Mucosa of rectum (tissue), 2 donors: Measurements from ENCODE around the gene CHRNA3.
"Not testable (repeated sequence)": the region's sequence is repeated elsewhere in the genome, so short reads cannot be mapped to it uniquely, and the experiment has no call there.

ENCODE experiments used
- H3K27ac ChIP-seq, 2 donors: one replicate each; pipeline ENCODE4 v1.7.0; 2013; ENCODE audit warnings: inconsistent platforms in 2 of 2, low read depth in 2 of 2, low read length in 2 of 2
- H3K27me3 ChIP-seq, 2 donors: one replicate each; pipeline ENCODE4 v1.7.0; 2013; ENCODE audit warnings: low read length in 2 of 2; ENCODE audit not compliant: control insufficient read depth in 2 of 2, insufficient read depth in 2 of 2
- H3K36me3 ChIP-seq, 2 donors: one replicate each; pipeline ENCODE4 v1.7.0; 2013; ENCODE audit warnings: low read length in 2 of 2; ENCODE audit not compliant: control insufficient read depth in 2 of 2, insufficient read depth in 2 of 2
- H3K4me1 ChIP-seq, 2 donors: one replicate each; pipeline ENCODE4 v1.7.0; 2013; ENCODE audit warnings: low read length in 2 of 2, mild to moderate bottlenecking in 1 of 2; ENCODE audit not compliant: control insufficient read depth in 2 of 2, insufficient read depth in 2 of 2
- H3K4me3 ChIP-seq, 2 donors: one replicate each; pipeline ENCODE4 v1.7.0; 2013; ENCODE audit warnings: low read length in 2 of 2
- H3K9ac ChIP-seq, 2 donors: one replicate each; pipeline ENCODE4 v1.7.0; 2013; ENCODE audit warnings: low read length in 2 of 2, low read depth in 1 of 2, mild to moderate bottlenecking in 1 of 2
- H3K9me3 ChIP-seq, 2 donors: one replicate each; pipeline ENCODE4 v1.7.0; 2013; ENCODE audit warnings: low read length in 2 of 2; ENCODE audit not compliant: control insufficient read depth in 2 of 2
- donor health status: healthy.
- donor health status: Normal muscosa, but diverticular disease.

The CHRNA3 gene

GRCh38 chr15:78618490-78618934 is 2.3 kb downstream of the CHRNA3 start:
- H3K4me1 ChIP-seq, result no peaks in the 10 kb centered on the region
- peaks cover 15 to 33% of the 10 kb centered on the region in 2 donors for H3K27me3 ChIP-seq
- H3K9ac ChIP-seq, result no peak overlapping the region
- H3K4me3 ChIP-seq, result no peak overlapping the region
- H3K36me3 ChIP-seq, result no peaks in the 10 kb centered on the region
- H3K27ac ChIP-seq, result no peak overlapping the region
- H3K9me3 ChIP-seq, result no peaks in the 10 kb centered on the region

- Histone ChIP-seq H3K27me3 (peaks cover 15 to 30% of the 10 kb centered on the region in 2 donors), H3K36me3 (no peaks in the 10 kb centered on the region), H3K9me3 (no peaks in the 10 kb centered on the region), H3K27ac (no peak overlapping the region), H3K4me1 (no peaks in the 10 kb centered on the region), H3K4me3 (no peak overlapping the region), H3K9ac (no peak overlapping the region)
These were observed 2.7 kb downstream of the CHRNA3 start for GRCh38 chr15:78618064-78618463.

- H3K4me3 ChIP-seq, result no peak overlapping the region
- H3K9ac ChIP-seq, result no peak overlapping the region
- no peaks in the 10 kb centered on the region for H3K36me3 ChIP-seq
- no peak overlapping the region for H3K27ac ChIP-seq
- H3K27me3 ChIP-seq, result peaks cover 15 to 27% of the 10 kb centered on the region in 2 donors
- no peaks in the 10 kb centered on the region for H3K9me3 ChIP-seq
- no peaks in the 10 kb centered on the region for H3K4me1 ChIP-seq
These were observed 3.3 kb downstream of the CHRNA3 start for GRCh38 chr15:78617516-78617915.

GRCh38 chr15:78617076-78617475 is 3.7 kb downstream of the CHRNA3 start:
- no peaks in the 10 kb centered on the region for H3K36me3 ChIP-seq
- no peak overlapping the region for H3K4me3 ChIP-seq
- no peak overlapping the region for H3K27ac ChIP-seq
- peaks cover 14 to 23% of the 10 kb centered on the region in 2 donors for H3K27me3 ChIP-seq
- no peak overlapping the region for H3K9ac ChIP-seq
- no peaks in the 10 kb centered on the region for H3K9me3 ChIP-seq
- H3K4me1 ChIP-seq, result no peaks in the 10 kb centered on the region

- H3K9me3 ChIP-seq, result no peaks in the 10 kb centered on the region
- no peaks in the 10 kb centered on the region for H3K4me1 ChIP-seq
- peaks cover 10 to 19% of the 10 kb centered on the region in 2 donors for H3K27me3 ChIP-seq
- no peak overlapping the region for H3K27ac ChIP-seq
- no peak overlapping the region for H3K4me3 ChIP-seq
- H3K9ac ChIP-seq, result no peak overlapping the region
- H3K36me3 ChIP-seq, result no peaks in the 10 kb centered on the region
These were observed 4.3 kb downstream of the CHRNA3 start for GRCh38 chr15:78616506-78616905.

- Histone ChIP-seq H3K9me3 (no peaks in the 10 kb centered on the region), H3K4me3 (no peak overlapping the region), H3K9ac (no peak overlapping the region), H3K27ac (no peak overlapping the region), H3K27me3 (peaks cover 10 to 17% of the 10 kb centered on the region in 2 donors), H3K4me1 (no peaks in the 10 kb centered on the region), H3K36me3 (no peaks in the 10 kb centered on the region)
These were observed 5.6 kb downstream of the CHRNA3 start for GRCh38 chr15:78615151-78615589.

- Histone ChIP-seq H3K4me1 (no peaks in the 10 kb centered on the region), H3K4me3 (no peak overlapping the region), H3K27ac (no peak overlapping the region), H3K9ac (no peak overlapping the region), H3K27me3 (peaks cover under 1 to 6% of the 10 kb centered on the region in 2 donors), H3K36me3 (no peaks in the 10 kb centered on the region), H3K9me3 (no peaks in the 10 kb centered on the region)
These were observed 6.8 kb downstream of the CHRNA3 start for GRCh38 chr15:78614021-78614420.

GRCh38 chr15:78609551-78609950 is 11.2 kb downstream of the CHRNA3 start:
- H3K27me3 ChIP-seq, H3K36me3 ChIP-seq, H3K27ac ChIP-seq, H3K9ac ChIP-seq, H3K9me3 ChIP-seq, H3K4me1 ChIP-seq, H3K4me3 ChIP-seq: not testable (repeated sequence)

GRCh38 chr15:78605680-78606079 is 15.1 kb downstream of the CHRNA3 start:
- Histone ChIP-seq H3K4me1 (no peaks in the 10 kb centered on the region), H3K9me3 (no peaks in the 10 kb centered on the region), H3K36me3 (no peaks in the 10 kb centered on the region), H3K27ac (no peak overlapping the region), H3K27me3 (peaks cover 0 to 2% of the 10 kb centered on the region in 2 donors), H3K9ac (no peak overlapping the region), H3K4me3 (no peak overlapping the region)

GRCh38 chr15:78605201-78605600 is 15.6 kb downstream of the CHRNA3 start:
- peaks cover 0 to 2% of the 10 kb centered on the region in 2 donors for H3K27me3 ChIP-seq

GRCh38 chr15:78604420-78604819 is 16.4 kb downstream of the CHRNA3 start:
- no peaks in the 10 kb centered on the region for H3K36me3 ChIP-seq
- H3K27ac ChIP-seq, result no peak overlapping the region
- peaks cover 0 to 2% of the 10 kb centered on the region in 2 donors for H3K27me3 ChIP-seq

More at GRCh38 chr15:78605201-78605600, 15.6 kb downstream of the CHRNA3 start:
- Histone ChIP-seq H3K4me1 (no peaks in the 10 kb centered on the region), H3K4me3 (no peak overlapping the region), H3K9me3 (no peaks in the 10 kb centered on the region), H3K36me3 (no peaks in the 10 kb centered on the region), H3K9ac (no peak overlapping the region), H3K27ac (no peak overlapping the region)

More at GRCh38 chr15:78604420-78604819, 16.4 kb downstream of the CHRNA3 start:
- Histone ChIP-seq H3K9ac (no peak overlapping the region), H3K4me1 (no peaks in the 10 kb centered on the region), H3K4me3 (no peak overlapping the region), H3K9me3 (no peaks in the 10 kb centered on the region)
